ENCODE measurements around the gene CPD.

CPD gene

DNA sequence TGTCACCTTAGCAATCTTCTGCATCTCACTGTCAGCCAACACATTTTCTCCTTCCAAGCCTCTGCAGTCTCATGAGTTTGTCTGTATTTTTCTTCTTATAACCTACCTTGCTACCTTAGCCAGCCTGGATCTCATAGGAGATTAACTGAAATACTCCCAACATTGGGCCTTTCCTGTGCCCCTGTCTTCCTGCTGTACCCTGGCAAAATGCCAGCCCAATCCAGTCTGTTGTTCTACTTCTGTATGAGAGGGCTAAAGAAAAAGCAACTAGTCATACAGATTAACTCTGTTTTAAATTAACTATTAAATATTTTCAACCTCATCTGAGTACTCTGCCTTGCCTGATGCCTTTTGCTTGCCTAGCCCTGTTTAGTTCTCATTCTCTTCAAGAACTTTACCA lies 116.9 kb downstream of the CPD start:
- DNase-seq (ENCODE audit: low read depth in 1 of 2, low spot score in 1 of 2): no peak

DNA sequence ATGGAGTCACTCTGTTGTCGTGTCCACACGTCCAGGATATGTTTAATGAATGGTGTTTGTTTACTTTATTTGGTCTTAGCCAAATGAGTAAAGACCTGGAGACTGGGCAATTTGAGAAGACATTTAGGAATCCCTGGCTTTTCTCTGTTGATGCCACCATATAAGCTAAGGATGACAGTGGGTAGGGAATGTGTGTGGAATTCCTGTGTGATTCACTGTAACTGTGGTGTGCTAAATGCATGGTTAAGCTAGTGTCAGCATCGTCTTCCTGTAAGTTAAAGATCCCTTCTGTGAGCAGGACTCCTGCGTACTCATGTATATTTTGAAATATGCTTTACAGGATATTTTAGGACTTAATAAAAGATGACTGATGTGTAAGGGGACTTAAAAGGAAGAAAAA lies 124.8 kb downstream of the CPD start:
- DNase-seq (ENCODE audit: low read depth in 1 of 2, low spot score in 1 of 2): no peak

DNA sequence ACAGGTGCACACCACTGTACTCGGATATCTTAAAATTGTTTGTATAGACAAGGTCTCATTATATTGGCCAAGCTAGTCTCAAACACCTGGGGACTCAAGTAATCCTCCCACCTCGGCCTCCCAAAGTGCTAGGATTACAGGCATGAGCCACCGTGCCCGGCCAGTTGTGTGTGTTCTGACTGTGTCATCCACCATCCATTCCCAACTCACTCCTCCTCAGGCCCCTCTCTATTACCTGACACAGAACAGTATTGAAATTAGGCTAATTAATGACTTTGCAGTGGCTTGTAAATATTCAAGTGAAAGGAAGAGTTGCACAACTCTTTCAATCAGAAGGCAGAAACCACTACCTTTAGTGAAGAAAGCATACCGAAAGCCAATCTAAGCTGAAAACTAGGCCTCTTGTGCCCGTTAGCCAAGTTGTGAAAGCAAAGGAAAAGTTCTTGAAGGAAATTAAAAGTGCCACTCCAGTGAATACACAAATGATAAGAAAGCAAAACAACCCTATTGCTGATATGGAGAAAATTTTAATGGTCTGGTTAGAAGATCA lies 127.2 kb downstream of the CPD start:
- no peak for DNase-seq (ENCODE audit: low read depth in 1 of 2, low spot score in 1 of 2)

DNA sequence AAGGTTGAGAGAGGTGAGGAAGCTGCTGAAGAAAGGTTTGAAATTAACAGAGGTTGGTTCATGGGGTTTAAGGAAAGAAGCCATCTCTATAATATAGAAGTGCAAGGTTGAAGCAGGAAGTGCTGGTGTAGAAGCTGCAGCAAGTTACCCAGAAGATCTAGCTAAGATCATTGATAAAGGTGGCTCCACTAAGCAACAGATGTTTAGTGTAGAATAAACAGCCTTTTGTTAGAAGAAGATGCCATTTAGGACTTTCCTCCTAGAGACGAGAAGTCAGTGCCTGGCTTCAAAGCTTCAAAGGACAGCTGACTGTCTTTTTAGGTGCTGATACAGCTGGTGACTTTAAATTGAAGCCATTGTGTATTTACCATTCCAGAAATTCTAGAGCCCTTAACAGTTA lies 127.8 kb downstream of the CPD start:
- DNase-seq (ENCODE audit: low read depth in 1 of 2, low spot score in 1 of 2): no peak

DNA sequence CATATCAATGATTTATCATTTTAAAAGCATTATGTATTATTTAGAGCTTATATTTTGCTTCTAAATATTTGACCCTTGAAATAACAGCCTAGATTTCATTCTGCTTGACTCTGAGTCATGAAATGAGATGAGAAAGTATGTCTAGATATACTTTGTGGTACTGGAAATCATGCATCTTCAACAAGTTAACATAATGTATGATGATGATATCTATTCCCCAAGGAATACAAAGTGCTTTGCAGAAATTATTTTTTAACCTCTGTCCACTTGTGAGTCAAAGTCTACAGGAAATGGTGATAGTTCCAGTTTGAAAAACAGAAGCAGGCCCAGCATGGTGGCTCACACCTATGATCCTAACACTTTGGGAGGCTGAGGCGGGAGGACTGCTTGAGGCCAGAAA lies 134.6 kb downstream of the CPD start:
- DNase-seq (ENCODE audit: low read depth in 1 of 2, low spot score in 1 of 2): no peak

DNA sequence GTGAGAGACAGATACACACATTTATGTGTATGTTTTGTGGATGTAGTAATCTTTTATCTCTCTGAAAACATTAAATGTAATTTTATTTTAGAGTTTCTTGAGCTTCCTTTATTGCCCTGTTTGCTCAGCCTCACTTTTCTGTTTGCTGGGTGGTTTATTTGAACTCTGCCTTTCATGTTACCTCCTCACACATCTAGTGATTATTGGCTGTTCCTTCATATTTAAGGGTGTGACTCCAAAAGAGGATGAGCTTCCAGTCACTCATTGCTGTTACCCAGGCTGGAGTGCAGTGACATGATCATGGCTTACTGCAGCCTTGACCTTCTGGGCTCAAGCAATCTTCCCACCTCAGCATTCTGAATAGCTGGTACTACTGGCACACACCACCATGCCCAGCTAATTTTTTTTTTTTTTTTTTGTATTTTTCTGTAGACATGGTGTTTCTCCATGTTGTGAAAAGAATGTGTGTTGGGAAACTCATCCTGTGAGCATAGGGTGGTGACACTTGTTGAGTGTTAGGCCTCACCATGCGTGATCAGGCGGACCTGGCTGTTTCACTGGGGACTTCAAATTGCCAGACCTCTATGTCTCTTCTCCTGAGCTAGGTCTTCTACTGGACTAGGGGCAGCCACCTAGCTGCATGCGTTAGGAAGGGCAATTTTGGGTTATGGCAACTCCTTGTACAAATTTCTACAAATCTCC lies 136.3 kb downstream of the CPD start:
- no peak for DNase-seq (ENCODE audit: low read depth in 1 of 2, low spot score in 1 of 2)

DNA sequence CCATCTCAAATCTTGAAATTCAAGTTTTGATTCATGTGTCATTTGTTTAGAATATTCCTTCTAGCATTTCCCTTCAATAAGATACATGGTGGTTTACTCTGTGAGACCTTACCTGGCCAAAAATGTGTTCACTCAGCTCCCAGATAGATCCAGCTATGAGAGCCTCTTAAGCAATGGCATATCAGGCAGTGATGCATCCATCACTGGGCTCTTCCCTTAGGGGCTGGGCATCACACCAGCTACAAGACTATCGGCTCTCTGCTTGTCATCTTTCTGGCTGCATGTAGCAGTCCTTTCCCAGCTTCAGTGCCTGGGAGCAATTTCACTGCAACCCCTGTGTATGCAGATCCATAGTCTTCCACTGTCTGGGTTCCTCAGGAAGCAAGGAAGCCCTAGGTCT lies 139.1 kb downstream of the CPD start:
- no peak for DNase-seq (ENCODE audit: low read depth in 1 of 2, low spot score in 1 of 2)

DNA sequence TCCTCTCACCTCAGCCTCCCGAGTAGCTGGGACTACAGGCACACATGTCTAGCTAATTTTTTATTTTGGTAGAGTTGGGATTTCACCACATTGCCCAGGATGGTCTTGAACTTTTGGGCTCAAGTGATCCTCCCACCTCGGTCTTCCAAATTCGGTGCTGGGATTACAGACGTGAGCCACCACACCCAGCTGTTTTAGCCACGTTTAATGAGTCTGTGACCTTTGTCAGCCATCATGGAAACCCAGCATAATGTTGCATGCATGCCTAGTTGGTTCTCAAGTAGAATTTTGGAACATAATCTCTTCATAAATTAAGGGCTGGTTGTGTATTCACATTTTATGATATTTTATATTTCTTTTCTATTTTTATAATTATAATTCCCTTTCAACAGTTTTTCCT lies 140.4 kb downstream of the CPD start:
- DNase-seq (ENCODE audit: low read depth in 1 of 2, low spot score in 1 of 2): no peak

All from stimulated activated CD4-positive, alpha-beta T cell treated with anti-CD3 and anti-CD28 coated beads, Interleukin-15, amount 100 ng/mL, for 1 hour (primary cell).